Activated effector memory CD4-positive, alpha-beta T cell treated with Interleukin-2 at 50 U/mL for 16 hours (primary cell): ENCODE results near the gene SRXN1.

ENCODE experiments used
- DNase-seq: peaks from one replicate; pipeline ENCODE4 v3.0.0-alpha.2; 2020

Gene SRXN1

DNA sequence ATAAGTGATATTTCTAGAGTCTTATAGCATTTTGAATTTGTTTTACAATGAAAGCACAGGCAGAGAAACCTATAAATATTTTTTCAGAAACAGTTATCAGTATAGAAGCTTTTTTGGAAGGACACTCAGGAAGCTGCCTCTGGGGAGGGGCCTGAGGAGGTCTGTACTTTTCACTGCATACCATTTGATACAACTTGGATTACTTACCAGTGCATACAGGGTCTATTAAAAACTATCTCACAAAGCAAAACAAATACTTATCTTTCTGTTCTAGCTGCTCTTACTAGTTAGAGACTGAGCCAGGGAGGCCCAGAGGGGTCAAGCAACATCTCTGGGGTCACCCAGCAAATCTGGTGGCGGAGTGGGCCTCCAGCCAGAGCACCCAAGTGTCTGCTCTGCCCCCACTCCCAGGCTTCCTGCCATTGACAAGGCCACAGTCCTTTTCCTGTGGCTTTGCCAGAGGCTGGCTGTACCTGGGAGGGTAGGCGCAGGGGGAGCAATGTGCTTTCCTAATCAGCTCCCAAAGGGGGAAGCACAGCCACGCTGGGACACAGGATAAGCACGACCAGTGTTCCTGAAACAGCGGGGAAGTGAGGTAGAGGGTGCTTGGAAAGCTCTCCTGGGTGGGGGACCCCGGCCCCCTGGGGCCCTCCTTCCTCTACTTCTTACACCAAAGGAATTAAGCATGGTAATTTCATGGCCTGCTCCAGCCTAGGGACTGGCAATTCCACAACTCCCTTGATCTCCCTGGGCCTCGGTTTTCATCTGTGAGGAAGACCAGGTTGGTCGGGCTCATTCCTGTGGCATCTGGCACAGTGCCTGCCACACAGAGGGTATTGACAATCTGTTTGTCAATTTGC lies 50.7 kb downstream of the SRXN1 start:
- DNase-seq = no peak

DNA sequence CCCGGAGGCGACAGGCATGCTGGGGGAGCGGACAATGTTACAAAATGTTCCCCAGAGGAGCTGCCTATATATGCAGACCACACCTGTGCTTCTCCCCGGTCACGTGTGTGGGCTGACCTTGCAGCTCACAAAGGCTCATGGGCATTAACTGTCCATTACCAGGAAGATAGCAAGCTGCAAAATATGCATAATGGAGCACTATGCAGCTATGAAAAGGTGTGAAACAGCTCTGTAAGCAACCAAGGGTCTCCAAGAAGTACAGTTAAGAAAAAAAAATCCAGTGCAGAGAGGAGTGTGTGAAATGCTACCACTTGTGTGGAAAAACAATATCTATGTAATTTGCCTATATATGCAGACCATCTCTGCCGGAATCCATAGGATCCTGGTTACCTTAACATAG lies 52.3 kb downstream of the SRXN1 start:
- no peak for DNase-seq

DNA sequence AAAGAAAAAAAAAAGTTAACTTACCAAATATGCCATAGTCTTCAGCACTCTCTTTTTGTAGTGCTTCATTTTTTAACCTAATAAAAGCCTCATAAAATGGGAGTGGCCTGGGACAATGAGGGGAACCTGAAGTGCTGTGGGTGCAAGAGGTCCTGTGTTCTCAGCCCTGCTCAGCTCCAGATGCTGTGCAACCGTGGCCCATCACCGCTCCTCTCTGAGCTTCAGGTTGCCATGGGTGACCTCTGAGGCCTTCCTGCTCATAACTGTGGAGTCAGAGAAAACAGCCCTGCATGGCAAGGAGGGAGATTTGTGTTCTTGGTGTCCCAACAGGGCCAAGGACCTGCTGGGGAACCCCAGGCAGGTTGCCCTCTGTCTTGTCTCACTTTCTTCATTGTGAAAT lies 52.9 kb downstream of the SRXN1 start:
- DNase-seq = no peak

DNA sequence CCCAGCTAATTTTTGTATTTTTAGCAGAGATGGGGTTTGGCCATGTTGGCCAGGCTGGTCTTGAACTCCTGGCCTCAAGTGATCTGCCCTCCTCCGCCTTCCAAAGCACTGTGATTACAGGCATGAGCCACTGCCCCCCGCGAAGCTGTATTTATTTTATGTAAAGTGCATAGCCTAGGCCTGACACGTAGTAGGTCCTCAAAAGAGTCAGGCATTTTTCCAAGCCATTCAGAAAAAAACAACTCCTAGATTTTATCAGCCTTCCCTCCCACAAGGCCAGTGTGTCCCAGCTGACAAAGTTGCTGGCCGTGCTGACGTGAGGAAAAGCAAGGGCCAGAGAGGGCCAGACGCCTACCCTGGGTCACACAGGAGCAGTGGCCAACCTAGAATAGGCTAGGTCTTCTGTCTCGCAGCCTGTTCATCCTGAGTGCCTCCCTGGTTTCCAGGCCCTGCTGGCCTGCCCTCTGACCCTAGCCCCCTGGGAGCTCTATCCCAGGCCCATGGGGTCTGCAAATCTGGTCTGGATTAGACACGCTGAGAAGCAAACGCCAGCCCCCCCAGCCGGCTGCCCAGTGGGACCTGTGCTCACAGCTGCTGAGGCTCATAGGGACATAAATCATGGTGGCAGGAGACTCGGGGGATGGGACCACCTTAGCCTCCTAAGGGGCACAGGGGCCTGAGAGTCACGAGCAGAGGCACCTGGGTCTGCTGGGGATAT lies 54.7 kb downstream of the SRXN1 start:
- DNase-seq = no peak

DNA sequence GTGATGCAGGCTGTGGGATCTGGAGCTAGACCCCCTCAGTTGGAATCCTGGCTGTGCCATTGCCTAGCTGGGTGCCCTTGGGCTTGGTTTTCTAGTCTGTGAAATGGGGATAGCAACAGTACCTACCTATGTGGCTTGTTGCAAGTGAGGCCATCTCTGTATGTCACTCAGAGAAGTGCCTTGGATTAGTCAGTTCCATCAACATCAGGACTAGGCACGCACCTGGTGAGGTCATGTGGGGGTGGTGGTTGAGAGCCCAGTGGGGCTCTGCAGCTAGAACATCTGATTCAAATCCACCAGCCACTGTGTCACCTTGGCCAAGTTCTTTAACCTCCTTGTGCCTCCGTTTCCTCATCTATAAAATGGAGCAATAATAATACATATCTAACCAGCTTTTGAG lies 55.4 kb downstream of the SRXN1 start:
- no peak for DNase-seq
